Endothelial cell of umbilical vein (primary cell): Measurements from ENCODE around the gene UNC5CL. TPM values are rescaled to one million over a fixed set of nuclear protein-coding genes. Genes with fewer than 3 reads are reported as not detected.

Experiments used
- BruUV-seq: library from RNA; stranded (reverse); fragments of 400-500 nt; replicated peaks from 2 replicates; lab custom pipeline; 2021; lab: Mats Ljungman, UMichigan
- CTCF ChIA-PET: fragments of 300-600, 350-600 bp; sonication (Branson Sonifier 250); formaldehyde crosslinking; loops from one replicate; lab custom pipeline; 2021; ENCODE audit warnings: antibody characterized with exemption, inconsistent platforms; lab: Charles Lee
- POLR2A ChIA-PET: fragments of 300-600, 350-600 bp; sonication (Branson Sonifier 250); formaldehyde crosslinking; loops from one replicate; lab custom pipeline; 2021; ENCODE audit warnings: antibody characterized with exemption, inconsistent platforms; lab: Charles Lee
- DNase-seq: peaks from one replicate; pipeline ENCODE4 v3.0.0-alpha.2; 2011; ENCODE audit warnings: low read depth, low spot score
- FAIRE-seq: peaks from 2 replicates; lab custom pipeline; 2011; peaks lifted over from hg19 to GRCh38; lab: Jason Lieb, UNC
- H2AFZ ChIP-seq: 2 replicates; pipeline ENCODE4 v1.6.0; 2012; ENCODE audit warnings: low read depth, low read length, control low read depth, inconsistent platforms
- H3K27ac ChIP-seq: 2 replicates; pipeline ENCODE4 v1.5.1; 2011; ENCODE audit warnings: low read depth, mild to moderate bottlenecking, control low read depth, low read length, moderate library complexity; ENCODE audit not compliant: insufficient read depth
- H3K27me3 ChIP-seq, 2 experiments: 2 replicates each; pipeline versions ENCODE4 v1.6.0 to v1.6.1; 2011; ENCODE audit warnings: low read length in 2 of 2, mixed read lengths in 1 of 2; ENCODE audit not compliant: control insufficient read depth in 2 of 2, insufficient read depth in 2 of 2
- H3K36me3 ChIP-seq, 2 experiments: 2 replicates in 1 of 2; 3 replicates in 1 of 2; pipeline ENCODE4 v1.5.1; 2011; ENCODE audit warnings: low read length in 2 of 2, mild to moderate bottlenecking in 1 of 2, moderate library complexity in 1 of 2; ENCODE audit not compliant: control insufficient read depth in 2 of 2, insufficient read depth in 2 of 2; ENCODE audit errors: extremely low read depth in 1 of 2
- H3K4me1 ChIP-seq: 3 replicates; pipeline ENCODE4 v1.5.1; 2011; ENCODE audit warnings: mild to moderate bottlenecking, low read length; ENCODE audit not compliant: control insufficient read depth, insufficient read depth; ENCODE audit errors: extremely low read depth
- H3K4me2 ChIP-seq: 2 replicates; pipeline ENCODE4 v1.6.1; 2011; ENCODE audit warnings: low read length, control low read depth, mixed read lengths; ENCODE audit not compliant: insufficient read depth
- H3K4me3 ChIP-seq, 3 experiments: fragments of 200-600 bp in 1 of 3; sonication (generic), shearing (Covaris generic) in 1 of 3; replicated peaks in 1 of 3; 2 replicates each; pipeline ENCODE4 v1.5.1; 2011 to 2016; ENCODE audit warnings: control low read depth in 3 of 3, low read length in 3 of 3, mild to moderate bottlenecking in 2 of 3, inconsistent platforms in 1 of 3, low read depth in 1 of 3, moderate library complexity in 1 of 3; ENCODE audit not compliant: insufficient read depth in 1 of 3
- H3K79me2 ChIP-seq: 2 replicates; pipeline ENCODE4 v1.6.0; 2012; ENCODE audit warnings: low read length, inconsistent platforms; ENCODE audit not compliant: control insufficient read depth, insufficient read depth
- H3K9ac ChIP-seq: replicated peaks from 2 replicates; pipeline ENCODE3; 2011; ENCODE audit warnings: low read length, control low read depth; ENCODE audit not compliant: insufficient read depth; ENCODE audit errors: extremely low read depth
- H3K9me1 ChIP-seq: replicated peaks from 3 replicates; pipeline ENCODE4 v1.6.0; 2011; ENCODE audit warnings: mild to moderate bottlenecking, low read length; ENCODE audit not compliant: control insufficient read depth, insufficient read depth; ENCODE audit errors: extremely low read depth
- H3K9me3 ChIP-seq: replicated peaks from 2 replicates; pipeline ENCODE4 v1.5.1; 2012; ENCODE audit warnings: low read length, inconsistent platforms; ENCODE audit not compliant: control insufficient read depth, insufficient read depth
- H4K20me1 ChIP-seq: replicated peaks from 2 replicates; pipeline ENCODE3; 2011; ENCODE audit warnings: mild to moderate bottlenecking, low read length; ENCODE audit not compliant: control insufficient read depth, insufficient read depth; ENCODE audit errors: extremely low read depth
- EZH2 ChIP-seq: IDR thresholded peaks from 2 replicates; pipeline ENCODE4 v1.6.1; 2012; ENCODE audit warnings: borderline replicate concordance, low read depth, mild to moderate bottlenecking, moderate library complexity, low read length, inconsistent platforms; ENCODE audit not compliant: severe bottlenecking
- FOS ChIP-seq: IDR thresholded peaks from 2 replicates; pipeline ENCODE4 v1.6.1; 2011; ENCODE audit warnings: mild to moderate bottlenecking, low read length, moderate library complexity, borderline replicate concordance; ENCODE audit not compliant: insufficient read depth
- GATA2 ChIP-seq: IDR thresholded peaks from 2 replicates; pipeline ENCODE4 v1.7.0; 2011; ENCODE audit warnings: low read depth, mild to moderate bottlenecking, moderate library complexity, mixed read lengths, low read length; ENCODE audit not compliant: insufficient read length, insufficient read depth
- JUN ChIP-seq: IDR thresholded peaks from 2 replicates; pipeline ENCODE4 v1.6.1; 2011; ENCODE audit warnings: borderline replicate concordance, low read depth; ENCODE audit not compliant: insufficient read length, insufficient read depth
- MYC ChIP-seq: IDR thresholded peaks from one replicate; pipeline ENCODE4 v1.6.1; 2011; ENCODE audit warnings: mild to moderate bottlenecking, low read depth, low read length
- POLR2A ChIP-seq: IDR thresholded peaks from 2 replicates; pipeline ENCODE4 v1.6.1; 2012; ENCODE audit warnings: low read depth, mild to moderate bottlenecking, control low read depth, low read length
- POLR2AphosphoS5 ChIP-seq: IDR thresholded peaks from 2 replicates; pipeline ENCODE4 v1.6.1; 2012; ENCODE audit warnings: low read depth, mild to moderate bottlenecking, control low read depth, low read length, moderate library complexity; ENCODE audit not compliant: insufficient read depth
- dilution Hi-C: fragments of 300-500 bp; cut with MboI; formaldehyde crosslinking; loops from one replicate; pipeline ENCODE4 v1.15.0; 2019; ENCODE audit warnings: low sequenced_read_pairs; ENCODE audit not compliant: extremely low pct_ligation_motif_present
- intact Hi-C: fragments of 100-400 bp; cut with micrococcal nuclease; formaldehyde crosslinking; loops from one replicate; pipeline ENCODE4 v1.10.0; 2022
- polyA plus RNA-seq, 4 experiments: library from polyadenylated mRNA; depleted of rRNA in 3 of 4; stranded (reverse) in 3 of 4; unstranded in 1 of 4; fragments of >200 nt; gene quantifications; 2 replicates each; pipeline versions ENCODE4 v1.2.1 to v1.2.3, GENCODE V29; 2011 to 2012; ENCODE audit warnings: missing spikeins in 1 of 4
- total RNA-seq: library from RNA; stranded (reverse); gene quantifications from 2 replicates; pipeline ENCODE4 v1.2.3, GENCODE V29; 2021
- TF ChIP-seq, protein P1 (sequence below): IDR thresholded peaks from 2 replicates; pipeline ENCODE4 v1.6.1; 2011; ENCODE audit not compliant: insufficient read depth, insufficient read length
- TF ChIP-seq, protein P2 (sequence below), 2 donors: IDR thresholded peaks; 1 replicate in 1 of 2; 2 replicates in 1 of 2; pipeline ENCODE4 v1.5.1; 2011; ENCODE audit warnings: low read length in 2 of 2, mild to moderate bottlenecking in 2 of 2, moderate library complexity in 2 of 2, control low read depth in 1 of 2, inconsistent platforms in 1 of 2, low read depth in 1 of 2; ENCODE audit not compliant: insufficient read depth in 1 of 2; ENCODE audit errors: extremely low read depth in 1 of 2

The UNC5CL gene
- total and polyA plus RNA-seq, 2 donors (not counting 3 experiments of a cell fraction or from before 2014, with no cell fraction given), result 0.14 to 0.20 TPM

DNA sequence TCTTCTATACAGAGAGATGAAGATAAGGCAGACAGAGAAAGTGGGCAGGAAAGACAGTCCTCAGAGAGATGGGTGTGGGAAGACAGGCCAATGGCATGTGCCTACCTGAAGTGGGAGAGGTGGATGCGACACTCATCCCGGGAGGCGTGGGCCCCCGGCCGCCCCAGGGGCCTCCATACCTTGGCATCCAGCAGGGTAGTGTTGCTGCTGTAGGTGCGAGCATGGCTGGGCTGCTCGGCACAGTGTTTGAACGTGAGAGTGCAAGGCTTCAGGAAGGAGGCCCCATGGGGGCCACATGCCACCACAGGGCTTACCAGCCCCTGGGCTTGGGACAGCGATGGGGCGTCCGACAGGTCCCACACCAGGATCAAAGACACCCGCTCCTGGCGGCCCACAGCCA lies 5.2 kb downstream of the UNC5CL start:
- no peaks in the 10 kb centered on the region for H3K36me3 ChIP-seq
- intact Hi-C loops (no loop called here), dilution Hi-C loops (no loop called here)
- no peaks in the 10 kb centered on the region for H3K79me2 ChIP-seq
- H3K9me1 ChIP-seq, result no peaks in the 10 kb centered on the region
- no peaks in the 10 kb centered on the region for H3K4me1 ChIP-seq
- no peak overlapping the region for H3K4me3 ChIP-seq
- BruUV-seq, result no TSS peak
- FAIRE-seq (no peak), DNase-seq (no peak)
- TF ChIP-seq POLR2A, result no peak
- TF ChIP-seq FOS, result no peak
- TF ChIP-seq EZH2, result no peak
- TF ChIP-seq, protein P1, sequence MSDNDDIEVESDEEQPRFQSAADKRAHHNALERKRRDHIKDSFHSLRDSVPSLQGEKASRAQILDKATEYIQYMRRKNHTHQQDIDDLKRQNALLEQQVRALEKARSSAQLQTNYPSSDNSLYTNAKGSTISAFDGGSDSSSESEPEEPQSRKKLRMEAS, result no peak
- no peak overlapping the region for H3K9ac ChIP-seq
- H2AFZ ChIP-seq, result no peak overlapping the region
- ChIA-PET POLR2A (no interaction called here), CTCF (no interaction called here)
- H3K27ac ChIP-seq, result no peak overlapping the region
- peaks cover 0 to 6% of the 10 kb centered on the region in 2 experiments for H3K27me3 ChIP-seq
- no peaks in the 10 kb centered on the region for H3K9me3 ChIP-seq
- no peak overlapping the region for H3K4me2 ChIP-seq
- no peaks in the 10 kb centered on the region for H4K20me1 ChIP-seq

DNA sequence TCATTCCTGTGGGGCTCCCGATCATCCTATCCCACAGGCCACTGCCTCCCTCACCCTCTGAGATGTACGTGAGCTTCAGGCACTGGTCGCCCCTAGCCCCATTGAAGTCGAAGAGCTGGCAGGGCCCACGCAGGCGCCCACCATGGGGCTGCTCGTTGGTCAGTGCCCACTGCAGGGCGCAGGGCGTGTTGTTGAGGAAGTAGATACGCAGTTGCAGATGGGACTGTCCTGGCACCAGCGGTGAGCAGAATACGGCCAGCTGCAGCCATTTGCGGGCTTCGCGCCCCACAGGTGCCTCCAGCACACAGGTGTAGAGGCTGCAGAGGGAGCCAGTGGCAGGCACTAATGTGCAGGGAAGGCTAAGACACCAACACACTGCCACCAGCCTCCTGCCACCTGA lies 6.2 kb downstream of the UNC5CL start:
- no peak overlapping the region for H3K9ac ChIP-seq
- intact Hi-C loops, result no loop called here
- CTCF ChIA-PET, result no interaction called here

More for the DNA sequence above, 6.2 kb downstream of the UNC5CL start:
- TF ChIP-seq JUN (no peak), POLR2AphosphoS5 (no peak), GATA2 (no peak), POLR2A (no peak), EZH2 (no peak), FOS (no peak), MYC (no peak)
- TF ChIP-seq, protein P2, sequence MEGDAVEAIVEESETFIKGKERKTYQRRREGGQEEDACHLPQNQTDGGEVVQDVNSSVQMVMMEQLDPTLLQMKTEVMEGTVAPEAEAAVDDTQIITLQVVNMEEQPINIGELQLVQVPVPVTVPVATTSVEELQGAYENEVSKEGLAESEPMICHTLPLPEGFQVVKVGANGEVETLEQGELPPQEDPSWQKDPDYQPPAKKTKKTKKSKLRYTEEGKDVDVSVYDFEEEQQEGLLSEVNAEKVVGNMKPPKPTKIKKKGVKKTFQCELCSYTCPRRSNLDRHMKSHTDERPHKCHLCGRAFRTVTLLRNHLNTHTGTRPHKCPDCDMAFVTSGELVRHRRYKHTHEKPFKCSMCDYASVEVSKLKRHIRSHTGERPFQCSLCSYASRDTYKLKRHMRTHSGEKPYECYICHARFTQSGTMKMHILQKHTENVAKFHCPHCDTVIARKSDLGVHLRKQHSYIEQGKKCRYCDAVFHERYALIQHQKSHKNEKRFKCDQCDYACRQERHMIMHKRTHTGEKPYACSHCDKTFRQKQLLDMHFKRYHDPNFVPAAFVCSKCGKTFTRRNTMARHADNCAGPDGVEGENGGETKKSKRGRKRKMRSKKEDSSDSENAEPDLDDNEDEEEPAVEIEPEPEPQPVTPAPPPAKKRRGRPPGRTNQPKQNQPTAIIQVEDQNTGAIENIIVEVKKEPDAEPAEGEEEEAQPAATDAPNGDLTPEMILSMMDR (IDR thresholded peaks at IDR 0.05; ENCODE audit: extremely low read depth in 1 of 2, insufficient read depth in 1 of 2, low read depth in 1 of 2, low read length in 2 of 2), result no peak
- TF ChIP-seq, protein P1, result no peak
- Histone ChIP-seq H2AFZ (no peak overlapping the region), H4K20me1 (no peaks in the 10 kb centered on the region), H3K4me1 (peaks cover 4% of the 10 kb centered on the region), H3K79me2 (no peaks in the 10 kb centered on the region), H3K4me3 (no peak overlapping the region), H3K27me3 (peaks cover 0 to 6% of the 10 kb centered on the region in 2 experiments), H3K9me1 (no peaks in the 10 kb centered on the region), H3K36me3 (no peaks in the 10 kb centered on the region), H3K9me3 (no peaks in the 10 kb centered on the region), H3K4me2 (no peak overlapping the region), H3K27ac (no peak overlapping the region)
- no peak for DNase-seq
- dilution Hi-C loops, result no loop called here
- FAIRE-seq, result no peak
- POLR2A ChIA-PET, result no interaction called here
- BruUV-seq, result no TSS peak
